ENCODE results near the gene INSR. TPM values are rescaled to one million over a fixed set of nuclear protein-coding genes. Genes with fewer than 3 reads are reported as not detected.
A peak's percentile ranks its signal among the peaks of the same experiment; 100 is the strongest.

Gene INSR
- total RNA-seq, 1 experiment from 2014 or later: 13.7 TPM

DNA sequence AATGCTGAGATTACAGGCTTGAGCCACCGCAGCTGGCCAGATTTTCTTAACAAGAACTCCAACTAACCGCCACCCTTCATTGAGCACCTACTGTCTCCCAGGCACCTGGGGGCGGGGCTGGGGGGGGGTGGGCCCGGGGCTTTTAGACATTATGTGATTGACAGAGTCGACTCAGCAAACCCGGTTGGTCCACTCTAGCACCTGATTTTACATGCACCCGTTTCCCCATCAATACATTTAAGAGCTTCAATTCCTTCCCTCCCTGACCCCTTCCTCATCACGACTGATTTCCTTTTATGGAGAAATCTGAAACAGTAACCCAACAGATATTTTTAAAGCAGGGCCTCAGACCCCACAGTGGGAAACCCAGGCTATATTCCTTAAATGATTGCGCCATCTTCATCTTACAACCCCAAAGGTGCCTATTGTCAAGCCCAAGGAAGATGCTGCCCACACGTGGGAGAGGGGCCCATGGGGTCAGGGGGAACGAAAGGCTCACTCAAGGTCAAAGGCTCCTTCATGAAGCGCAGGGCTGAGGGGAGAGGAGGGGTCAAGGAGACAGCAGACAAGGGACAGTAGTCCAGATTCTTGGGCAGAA, 1.8 kb downstream of the INSR start:
- Histone ChIP-seq H2AFZ (ENCODE audit: low read length) (no peak overlapping the region), H3K4me1 (ENCODE audit: insufficient read depth, low read length) (peaks cover 16% of the 10 kb centered on the region), H3K79me2 (ENCODE audit: low read length) (no peaks in the 10 kb centered on the region), H4K20me1 (ENCODE audit: low read length) (no peaks in the 10 kb centered on the region), H3K9me3 (ENCODE audit: low read length) (no peaks in the 10 kb centered on the region), H3K4me3 (ENCODE audit: low read length) (peak overlapping the region; percentile 70; the same call in 1 of the 2 replicates), H3K9ac (ENCODE audit: low read length) (no peak overlapping the region), H3K4me2 (ENCODE audit: low read length) (peak overlapping the region; percentile 90), H3K9me2 (replicated peaks; ENCODE audit: low read length) (no peaks in the 10 kb centered on the region), H3K27ac (ENCODE audit: low read length) (no peak overlapping the region), H3F3A (ENCODE audit: low read length, unreplicated experiment) (no peaks in the 10 kb centered on the region), H3K27me3 (ENCODE audit: low read length) (no peaks in the 10 kb centered on the region), H3K36me3 (ENCODE audit: low read depth, low read length) (no peaks in the 10 kb centered on the region)
- ATAC-seq (no peak), DNase-seq (no peak)
- TSS peak; percentile 49 for BruUV-seq (replicated peaks)
- no peak for TF ChIP-seq EZH2 (IDR thresholded peaks at IDR 0.05; ENCODE audit: low read length, unreplicated experiment)
- TF ChIP-seq CTCF (conservative IDR thresholded peaks at IDR 0.05; ENCODE audit: low read depth, low read length): no peak
- ChIA-PET POLR2A (ENCODE audit: unreplicated experiment) (no interaction called here), CTCF (no interaction called here)
- intact Hi-C loops (cut with micrococcal nuclease): no loop called here

DNA sequence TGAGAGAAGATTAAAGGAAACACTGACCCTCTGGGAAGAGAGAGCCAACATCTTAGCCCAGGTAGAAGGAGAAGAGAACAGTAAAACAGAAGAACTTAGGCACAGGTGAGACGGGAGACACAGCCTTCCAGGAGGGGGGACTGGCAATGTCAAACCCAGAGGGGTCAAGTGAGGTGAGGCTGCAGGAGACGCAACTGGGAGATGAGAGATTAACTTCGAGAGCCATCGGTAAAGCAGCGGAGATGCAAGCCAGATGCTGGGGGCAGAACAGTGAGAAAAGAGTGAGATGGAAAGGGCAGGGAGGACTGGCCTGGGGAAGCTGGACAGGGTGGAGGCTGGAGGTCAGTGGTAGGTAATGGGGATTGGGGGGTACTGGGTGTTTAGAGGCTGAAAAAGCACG, 5.2 kb downstream of the INSR start:
- no peak for DNase-seq
- Histone ChIP-seq H3K9ac (ENCODE audit: low read length) (no peak overlapping the region), H3K9me2 (replicated peaks; ENCODE audit: low read length) (no peaks in the 10 kb centered on the region), H3K4me2 (ENCODE audit: low read length) (no peak overlapping the region), H3F3A (ENCODE audit: low read length, unreplicated experiment) (no peaks in the 10 kb centered on the region), H3K27me3 (ENCODE audit: low read length) (no peaks in the 10 kb centered on the region), H3K79me2 (ENCODE audit: low read length) (no peaks in the 10 kb centered on the region), H2AFZ (ENCODE audit: low read length) (no peak overlapping the region), H4K20me1 (ENCODE audit: low read length) (no peaks in the 10 kb centered on the region), H3K36me3 (ENCODE audit: low read depth, low read length) (no peaks in the 10 kb centered on the region), H3K27ac (ENCODE audit: low read length) (no peak overlapping the region), H3K4me1 (ENCODE audit: insufficient read depth, low read length) (peaks cover 9% of the 10 kb centered on the region; the same call in 1 of the 2 replicates), H3K9me3 (ENCODE audit: low read length) (no peaks in the 10 kb centered on the region), H3K4me3 (ENCODE audit: low read length) (no peak overlapping the region)
- BruUV-seq (replicated peaks): no TSS peak
- ChIA-PET POLR2A (ENCODE audit: unreplicated experiment) (interaction anchor here (0.6 kb wide), 1 partner anchor 153 kb away, joined by 18 read pairs; no protein-coding TSS in a partner anchor), CTCF (no interaction called here)
- TF ChIP-seq CTCF (conservative IDR thresholded peaks at IDR 0.05; ENCODE audit: low read depth, low read length): no peak
- no peak for TF ChIP-seq EZH2 (IDR thresholded peaks at IDR 0.05; ENCODE audit: low read length, unreplicated experiment)
- no peak for TF ChIP-seq EZH2phosphoT487 (IDR thresholded peaks at IDR 0.05; ENCODE audit: borderline replicate concordance, low read length)
- intact Hi-C loops (cut with micrococcal nuclease): no loop called here
- ATAC-seq: no peak

DNA sequence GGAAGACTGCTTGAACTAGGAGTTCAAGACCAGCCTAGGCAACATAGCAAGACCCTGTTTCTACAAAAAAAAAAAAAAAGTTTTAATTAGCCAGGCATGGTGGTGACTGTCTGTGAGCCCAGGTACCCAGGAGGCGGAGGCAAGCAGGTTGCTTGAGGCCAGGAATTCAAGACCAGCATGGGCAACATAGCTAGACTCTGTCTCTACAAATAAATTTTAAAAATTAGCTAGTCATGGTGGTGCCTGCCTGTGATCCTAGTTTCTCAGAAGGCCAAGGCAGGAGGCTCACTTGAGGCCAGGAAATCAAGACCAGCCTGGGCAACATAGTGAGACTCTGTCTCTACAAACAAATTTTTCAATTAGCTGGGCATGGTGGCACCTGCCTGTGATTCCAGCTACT, 6.1 kb downstream of the INSR start:
- DNase-seq (no peak), ATAC-seq (no peak)
- Histone ChIP-seq H4K20me1 (ENCODE audit: low read length) (no peaks in the 10 kb centered on the region), H3K4me1 (ENCODE audit: insufficient read depth, low read length) (peaks cover 7% of the 10 kb centered on the region; the same call in 1 of the 2 replicates), H3K4me3 (ENCODE audit: low read length) (no peak overlapping the region), H3K36me3 (ENCODE audit: low read depth, low read length) (no peaks in the 10 kb centered on the region), H3K9me2 (replicated peaks; ENCODE audit: low read length) (no peaks in the 10 kb centered on the region), H3K27me3 (ENCODE audit: low read length) (no peaks in the 10 kb centered on the region), H3K4me2 (ENCODE audit: low read length) (no peak overlapping the region), H3K9ac (ENCODE audit: low read length) (no peak overlapping the region), H2AFZ (ENCODE audit: low read length) (no peak overlapping the region), H3K79me2 (ENCODE audit: low read length) (no peaks in the 10 kb centered on the region), H3K27ac (ENCODE audit: low read length) (no peak overlapping the region), H3F3A (ENCODE audit: low read length, unreplicated experiment) (no peaks in the 10 kb centered on the region), H3K9me3 (ENCODE audit: low read length) (no peaks in the 10 kb centered on the region)
- TF ChIP-seq EZH2 (IDR thresholded peaks at IDR 0.05; ENCODE audit: low read length, unreplicated experiment) (no peak), CTCF (conservative IDR thresholded peaks at IDR 0.05; ENCODE audit: low read depth, low read length) (no peak), EZH2phosphoT487 (IDR thresholded peaks at IDR 0.05; ENCODE audit: borderline replicate concordance, low read length) (no peak)
- BruUV-seq (replicated peaks): no TSS peak
- ChIA-PET CTCF (interaction anchor here (0.6 kb wide), 1 partner anchor 31 kb away, joined by 8 read pairs; no protein-coding TSS in a partner anchor), POLR2A (ENCODE audit: unreplicated experiment) (no interaction called here)
- intact Hi-C loops (cut with micrococcal nuclease): no loop called here
